GM21381 (cell line): ENCODE measurements around the gene ANXA10.
"Not testable (repeated sequence)": the region's sequence is repeated elsewhere in the genome, so short reads cannot be mapped to it uniquely, and the experiment has no call there.

Experiments
- ATAC-seq: cut with Tn5 transposase; IDR thresholded peaks from one replicate; pipeline ENCODE4 v1.9.1; 2021; ENCODE audit warnings: mild to moderate bottlenecking, moderate library complexity; ENCODE audit not compliant: unreplicated experiment

Gene ANXA10

DNA sequence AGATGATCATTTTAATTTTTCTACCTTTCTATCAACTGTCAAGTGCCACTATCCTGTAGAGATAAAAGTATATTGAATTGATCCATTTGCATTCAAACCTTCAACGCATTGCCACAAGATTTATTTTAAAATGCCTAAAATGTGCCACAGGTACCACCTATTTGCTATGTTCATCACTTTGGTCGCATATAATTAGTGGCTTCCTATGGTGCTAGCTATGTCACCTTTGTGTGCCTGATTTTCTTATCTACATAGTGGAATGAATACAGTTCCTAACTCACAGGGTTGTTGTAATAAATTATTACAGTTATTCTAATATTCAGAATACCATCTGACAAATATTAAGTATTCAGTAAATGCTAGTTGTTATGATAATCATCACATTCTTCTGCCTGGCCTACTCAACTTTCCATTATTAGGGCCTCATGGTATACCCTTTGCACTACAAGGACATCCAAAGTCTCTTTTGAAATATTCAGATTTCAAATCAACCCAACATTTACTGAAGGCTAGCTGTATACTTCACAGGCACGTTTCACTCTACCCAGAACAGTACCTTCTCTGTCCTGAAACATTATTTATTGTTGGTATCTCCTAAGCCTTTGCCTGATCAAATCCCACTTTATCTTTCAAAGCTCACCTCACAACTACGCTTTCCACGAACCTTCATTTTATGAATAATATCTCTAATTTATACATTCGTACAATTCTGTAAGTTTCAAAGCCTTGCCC lies 62.4 kb downstream of the ANXA10 start:
- no peak for ATAC-seq

DNA sequence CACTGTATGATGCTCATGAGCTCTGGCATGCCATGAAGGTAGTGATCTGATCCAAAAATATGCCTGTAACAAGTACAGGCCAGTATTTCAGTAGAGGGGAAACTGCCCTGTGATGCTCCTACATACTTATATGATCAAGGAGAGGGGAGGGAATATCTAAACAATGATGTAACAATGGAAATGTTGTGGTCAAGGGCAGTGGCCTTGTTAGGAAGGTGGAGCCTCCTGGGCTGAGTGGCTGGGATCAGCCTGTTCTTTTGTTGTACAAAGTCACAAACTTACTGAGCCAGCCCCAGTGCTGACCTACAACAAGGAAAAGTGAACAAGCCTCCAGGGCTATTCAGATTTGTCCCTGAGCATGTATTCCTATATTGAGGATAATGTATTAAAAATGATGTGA lies 70.3 kb downstream of the ANXA10 start:
- ATAC-seq: no peak

DNA sequence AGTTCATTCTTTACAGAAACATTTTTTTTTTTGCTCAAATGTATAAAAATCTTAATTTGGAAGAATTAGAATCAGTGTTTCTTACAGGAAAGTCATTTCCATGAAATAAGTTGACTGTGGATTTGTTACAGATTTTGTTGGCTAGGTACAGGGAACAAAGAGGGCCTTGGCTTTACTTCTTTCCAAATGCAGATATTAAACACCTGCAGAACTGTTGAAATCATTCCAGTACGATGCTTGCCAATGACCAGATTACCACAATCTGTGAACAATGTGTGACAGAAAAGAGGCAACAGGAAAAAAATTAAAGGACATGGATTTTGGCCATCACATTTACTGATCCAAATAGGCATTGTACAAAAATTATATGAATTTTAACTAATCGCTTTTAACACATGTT lies 70.8 kb downstream of the ANXA10 start:
- ATAC-seq: no peak

DNA sequence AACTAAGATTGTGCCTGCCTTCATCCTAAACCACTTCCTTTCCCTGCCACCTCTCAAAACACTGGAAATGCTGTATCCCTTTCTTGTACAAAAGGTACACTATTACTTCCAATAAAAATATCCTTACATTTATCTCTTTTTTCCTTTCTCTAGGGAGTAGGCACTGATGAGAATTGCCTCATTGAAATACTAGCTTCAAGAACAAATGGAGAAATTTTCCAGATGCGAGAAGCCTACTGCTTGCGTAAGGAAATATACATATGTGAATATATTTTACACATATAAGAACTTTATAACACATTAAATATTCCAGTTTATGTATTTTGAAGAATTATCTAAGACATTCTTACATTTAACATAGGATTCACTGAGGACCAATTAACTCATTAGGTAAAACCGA lies 71.7 kb downstream of the ANXA10 start:
- ATAC-seq: no peak

GRCh38 chr4:168164915-168165548 lies 72.7 kb downstream of the ANXA10 start:
- ATAC-seq: no peak

DNA sequence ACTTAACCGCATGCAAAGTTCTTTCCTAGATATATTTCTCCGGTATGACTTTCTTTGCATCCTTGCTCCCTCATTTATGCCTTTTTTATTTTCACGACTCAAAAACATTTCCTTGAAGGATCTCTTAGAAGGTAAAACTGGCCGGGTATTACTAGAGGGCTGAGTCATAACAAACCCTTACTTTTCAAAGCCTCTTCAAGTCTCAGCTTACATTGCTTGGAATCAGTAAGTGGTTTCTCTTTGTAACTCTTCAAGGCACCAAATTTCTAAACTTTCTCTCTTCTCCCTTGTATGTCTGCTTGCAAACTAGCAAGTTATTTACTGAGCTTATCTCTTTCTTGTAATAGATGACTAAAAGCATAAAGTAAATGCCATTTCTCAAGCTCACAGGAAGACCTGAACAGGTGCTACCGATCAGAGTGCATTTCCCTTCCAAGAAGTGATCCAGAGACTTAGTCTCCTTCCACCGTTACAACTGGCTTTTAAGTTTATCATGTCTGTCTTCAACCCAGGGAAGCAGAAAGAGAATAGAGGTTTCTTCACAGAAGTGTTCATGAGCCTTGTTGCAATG lies 75.5 kb downstream of the ANXA10 start:
- ATAC-seq: no peak

GRCh38 chr4:168174308-168174707 lies 82.0 kb downstream of the ANXA10 start:
- ATAC-seq: no peak

- ATAC-seq: no peak
Observed at GRCh38 chr4:168177546-168178149, 85.3 kb downstream of the ANXA10 start.

DNA sequence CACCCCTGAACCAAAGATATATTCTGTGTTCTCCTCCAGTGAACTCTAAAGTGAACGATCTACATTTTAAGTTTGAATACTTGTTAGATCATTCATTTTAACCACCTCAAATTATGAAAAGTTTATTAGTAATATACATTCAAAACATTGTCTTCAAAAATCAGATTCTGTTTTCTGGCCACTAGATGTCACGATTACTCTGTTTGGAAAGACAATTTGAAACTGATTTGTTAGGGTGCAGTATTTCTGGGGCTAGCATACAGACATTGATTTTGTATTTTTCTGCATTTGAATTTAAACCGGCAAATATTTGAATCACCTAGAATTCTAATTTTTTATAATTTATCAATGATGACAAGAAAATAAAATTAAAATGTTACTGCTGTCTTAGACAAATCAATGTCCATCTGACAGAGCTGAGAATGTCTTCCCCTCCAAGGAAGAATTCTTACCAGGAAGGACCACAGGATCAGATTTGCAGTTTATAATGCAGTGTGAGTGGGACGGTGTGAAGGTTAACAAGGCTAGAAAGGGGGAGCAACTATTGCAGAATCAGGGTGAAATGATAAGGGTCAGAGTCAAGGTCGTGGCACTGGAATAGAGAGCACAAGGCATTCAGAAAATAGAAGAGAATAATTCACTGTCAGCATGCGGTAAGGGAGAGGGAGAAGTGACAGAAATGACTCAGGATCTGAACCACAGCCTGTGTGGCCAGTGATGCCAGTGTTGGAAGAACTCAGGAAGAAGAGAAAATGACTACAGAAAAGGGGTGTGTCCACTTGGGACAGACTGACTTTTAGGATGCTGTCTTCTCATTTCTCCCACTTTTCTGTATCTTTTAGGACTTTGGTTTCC lies 91.6 kb downstream of the ANXA10 start:
- no peak for ATAC-seq

GRCh38 chr4:168188754-168189153 lies 96.4 kb downstream of the ANXA10 start:
- ATAC-seq: peak; percentile 48

DNA sequence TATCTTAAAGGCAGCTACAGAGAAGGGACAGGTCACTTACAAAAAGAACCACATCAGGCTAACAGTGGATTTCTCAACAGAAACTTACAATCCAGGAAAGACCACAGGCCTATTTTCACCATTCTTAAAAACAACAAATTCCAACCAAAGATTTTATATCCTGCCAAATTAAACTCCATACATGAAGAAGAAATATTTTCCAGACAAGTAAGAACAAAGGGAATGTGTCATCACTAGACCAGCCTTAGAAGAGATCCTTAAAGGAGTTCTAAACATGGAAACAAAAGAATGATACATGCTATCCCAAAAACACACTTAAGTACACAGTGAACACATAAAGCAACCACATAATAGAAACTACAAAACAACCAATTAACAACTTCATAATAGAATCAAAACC lies 105.6 kb downstream of the ANXA10 start:
- ATAC-seq: no peak

DNA sequence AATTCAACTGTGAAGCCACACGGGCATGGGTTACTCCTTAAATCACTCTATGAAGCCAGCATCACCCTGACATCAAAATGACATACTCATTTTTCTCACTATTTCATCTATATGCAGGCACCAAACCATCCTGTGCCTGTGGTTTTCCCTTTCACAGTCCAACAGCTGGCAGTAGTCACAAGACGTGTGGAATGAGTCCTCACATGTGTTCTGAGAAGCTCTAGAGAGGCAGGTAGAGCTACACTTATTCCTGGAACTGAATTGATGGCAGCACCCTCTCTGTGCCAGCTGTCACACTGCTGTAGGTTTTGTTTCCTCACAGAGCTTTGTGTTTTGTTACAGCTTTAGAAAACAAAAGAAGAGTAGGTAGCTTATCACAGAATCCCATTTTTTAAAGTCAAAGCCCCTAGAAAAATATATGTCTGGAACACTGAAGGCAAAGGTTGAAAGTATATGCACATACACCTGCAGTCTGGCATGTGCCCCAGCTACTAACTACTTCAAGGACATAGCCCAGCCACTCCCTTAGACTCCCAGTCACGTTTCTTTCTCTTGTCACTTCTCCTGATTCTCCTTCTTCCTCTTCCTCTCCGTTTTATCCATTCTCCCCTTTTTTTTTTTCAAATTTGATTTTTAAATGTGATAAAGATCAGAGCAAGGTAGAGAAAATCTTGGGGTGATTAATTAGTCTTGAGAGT lies 107.1 kb downstream of the ANXA10 start:
- no peak for ATAC-seq

GRCh38 chr4:168200685-168201084 lies 108.3 kb downstream of the ANXA10 start:
- no peak for ATAC-seq

- ATAC-seq: no peak
Observed at GRCh38 chr4:168203233-168203911, 111.0 kb downstream of the ANXA10 start.

DNA sequence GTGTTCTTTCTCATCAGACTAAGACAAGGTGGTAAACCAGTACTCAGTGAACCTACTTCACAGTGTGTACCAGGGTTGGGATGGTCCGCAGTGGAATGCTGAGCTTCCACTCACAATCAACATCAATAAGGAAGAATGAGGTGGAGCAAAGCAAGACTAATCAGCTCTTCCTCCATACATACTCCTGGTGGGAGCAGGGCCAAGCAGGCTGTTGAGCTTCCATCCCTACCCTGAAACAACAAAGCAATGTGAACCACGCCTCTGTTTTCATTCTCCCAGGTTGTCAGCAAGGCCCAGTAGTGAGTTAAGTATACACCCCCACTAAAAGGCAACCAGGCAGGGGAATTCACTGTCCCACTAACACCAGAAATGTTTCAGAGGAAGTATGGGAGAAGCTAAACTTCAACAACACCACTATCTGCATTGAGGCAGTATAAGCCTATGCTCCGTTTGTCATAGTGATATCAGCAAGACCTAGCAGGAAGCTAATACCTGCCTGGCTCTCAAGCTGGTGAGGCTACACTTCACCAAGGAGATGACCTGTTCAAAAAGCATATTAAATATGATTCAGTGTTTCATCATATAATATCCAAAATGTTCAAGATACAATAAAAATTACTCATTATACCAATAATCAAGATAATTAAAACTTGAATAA lies 116.7 kb downstream of the ANXA10 start:
- ATAC-seq: no peak

DNA sequence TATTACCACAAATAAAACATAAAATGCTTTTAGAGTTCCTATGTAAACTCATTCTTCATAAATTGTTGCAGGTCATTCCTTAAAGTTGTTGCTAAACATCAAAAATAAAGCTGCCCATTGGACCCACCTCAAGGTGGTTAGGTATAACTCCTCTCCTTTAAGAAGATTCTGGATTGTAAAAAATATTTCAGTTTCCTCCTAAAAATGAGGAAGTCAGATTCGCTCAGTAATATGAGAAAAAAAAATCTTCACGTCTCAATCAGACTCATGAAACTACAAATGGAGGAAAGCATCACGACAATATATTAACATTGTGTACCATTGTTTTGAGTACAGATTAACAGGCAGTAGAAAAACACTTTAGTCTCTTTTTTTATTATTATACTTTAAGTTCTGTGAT lies 120.3 kb downstream of the ANXA10 start:
- ATAC-seq: no peak

GRCh38 chr4:168213511-168213910 lies 121.2 kb downstream of the ANXA10 start:
- not testable (repeated sequence) for ATAC-seq

DNA sequence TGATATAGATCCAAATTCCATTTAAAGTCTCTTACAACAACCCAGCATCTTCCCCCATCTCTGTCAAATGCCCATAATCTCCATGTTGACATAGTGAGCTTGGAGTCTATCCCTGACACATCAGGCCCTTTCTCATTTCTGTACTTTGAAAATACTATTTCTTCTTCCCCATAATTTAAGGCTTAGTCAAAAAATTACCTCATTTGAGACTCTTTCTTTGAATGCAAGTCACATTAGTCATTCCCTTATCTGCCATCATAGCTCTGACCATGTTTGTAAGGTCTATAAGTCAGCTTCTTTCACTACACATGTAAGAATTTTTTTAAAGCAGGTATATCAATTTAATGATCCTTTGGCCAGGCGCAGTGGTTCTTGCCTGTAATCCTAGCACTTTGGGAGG lies 126.3 kb downstream of the ANXA10 start:
- no peak for ATAC-seq

GRCh38 chr4:168220893-168221292 lies 128.6 kb downstream of the ANXA10 start:
- no peak for ATAC-seq
